ENCODE measurements around the gene UCN3.
A peak's percentile ranks its signal among the peaks of the same experiment; 100 is the strongest.

Gene UCN3

DNA sequence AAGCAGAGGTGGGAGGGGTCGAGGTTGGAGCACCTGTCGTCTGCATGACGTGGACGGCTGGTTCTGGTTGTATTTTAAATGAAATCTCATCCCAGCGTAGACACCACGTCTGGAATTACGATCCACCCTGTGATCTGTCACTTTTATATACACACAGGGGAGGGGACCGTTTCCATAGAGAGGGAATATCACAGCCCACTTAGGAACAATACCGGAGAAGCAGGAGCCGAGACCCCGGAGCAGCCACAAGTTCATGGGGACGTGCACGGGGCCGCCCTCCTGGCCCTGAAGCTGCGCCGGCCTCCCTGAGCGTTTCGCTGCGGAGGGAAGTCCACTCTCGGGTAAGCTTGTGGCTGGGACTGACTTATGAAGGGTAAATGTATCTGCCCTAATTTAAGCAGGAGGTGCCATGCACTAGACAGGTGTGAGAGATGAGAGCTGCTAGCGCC is at the start of gene UCN3:
Gene UCN3, plus strand, starts transcription at position 77 of the 449 bp plus-strand sequence. CDS start 8,755 bp downstream, outside the sequence.
- DNase-seq (ENCODE audit: low read depth) = no peak

GRCh38 chr10:5317547-5318107 is 47.1 kb upstream of the UCN3 start:
- DNase-seq (ENCODE audit: low read depth) = peak; percentile 82

DNA sequence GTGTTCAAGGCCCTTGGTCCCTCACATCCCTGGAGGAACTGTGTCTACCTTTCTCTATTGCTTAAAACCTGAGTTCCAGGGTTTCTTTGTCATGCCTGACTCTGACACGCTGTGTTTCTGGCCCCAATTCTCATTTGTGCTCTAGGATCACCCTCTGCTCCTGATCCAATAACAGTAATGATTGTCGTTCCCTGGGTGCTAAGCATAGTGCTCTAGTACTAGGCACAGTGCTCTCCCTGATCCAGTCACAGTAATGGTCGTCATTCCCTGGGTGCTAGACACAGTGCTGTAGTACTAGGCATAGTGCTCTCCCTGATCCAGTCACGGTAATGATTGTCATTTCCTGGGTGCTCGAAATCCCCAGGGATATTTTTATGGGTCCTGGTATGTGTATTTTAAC is 46.6 kb upstream of the UCN3 start:
- no peak for DNase-seq (ENCODE audit: low read depth)

DNA sequence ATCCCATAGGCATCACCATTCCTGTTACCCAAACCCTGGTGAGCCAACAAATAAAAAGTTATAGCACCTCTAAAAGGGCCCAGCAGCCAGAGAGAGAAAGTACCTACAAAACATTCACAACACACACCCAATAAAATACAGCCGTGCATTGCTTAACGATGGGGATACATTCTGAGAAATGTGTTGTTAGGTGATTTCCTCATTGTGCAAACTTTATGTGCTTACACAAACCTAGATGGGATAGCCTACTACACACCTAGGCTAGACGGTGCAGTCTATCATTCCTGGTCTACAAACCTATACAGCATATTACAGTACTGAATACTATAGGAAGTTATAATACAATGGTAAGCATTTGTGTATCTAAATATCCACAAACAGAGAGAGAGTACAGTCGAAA is 44.9 kb upstream of the UCN3 start:
- DNase-seq (ENCODE audit: low read depth) = no peak

DNA sequence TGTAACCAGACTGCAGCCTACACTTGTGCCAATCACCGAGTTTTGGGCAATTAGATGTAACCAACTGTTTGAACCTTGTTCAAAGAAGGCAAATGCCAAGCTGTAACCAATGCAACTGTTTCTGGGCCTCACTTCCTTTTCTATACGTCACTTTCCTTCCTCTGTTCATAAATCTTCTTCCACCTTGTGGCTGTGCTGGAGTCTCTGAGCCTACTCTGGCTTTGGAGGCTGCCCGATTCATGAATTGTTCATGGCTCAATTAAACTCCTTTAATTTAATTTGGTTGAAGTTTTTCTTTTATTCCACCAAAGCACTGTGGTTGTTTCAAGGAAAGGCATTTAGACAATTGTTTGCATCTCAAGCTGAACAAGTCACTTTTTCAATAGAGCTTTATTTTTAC is 43.5 kb upstream of the UCN3 start:
- no peak for DNase-seq (ENCODE audit: low read depth)

DNA sequence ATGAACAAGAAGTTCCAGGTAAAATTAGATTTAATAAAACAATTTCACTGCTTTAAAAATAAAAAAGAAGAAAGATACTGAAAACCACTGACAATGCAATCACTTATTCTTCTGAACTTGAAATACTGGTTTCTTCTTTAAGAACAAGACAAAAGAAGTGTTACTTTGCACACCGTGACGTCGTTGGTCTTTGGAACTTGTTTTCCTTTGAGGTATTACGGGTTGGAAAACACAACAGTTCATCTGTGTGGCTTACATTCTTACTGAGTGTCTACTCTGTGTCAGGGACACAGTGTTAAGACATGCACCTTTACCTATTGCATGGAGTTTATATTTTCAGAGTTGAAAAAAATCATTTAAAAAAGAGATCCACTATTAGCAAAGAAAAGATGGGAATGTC is 41.3 kb upstream of the UCN3 start:
- no peak for DNase-seq (ENCODE audit: low read depth)

DNA sequence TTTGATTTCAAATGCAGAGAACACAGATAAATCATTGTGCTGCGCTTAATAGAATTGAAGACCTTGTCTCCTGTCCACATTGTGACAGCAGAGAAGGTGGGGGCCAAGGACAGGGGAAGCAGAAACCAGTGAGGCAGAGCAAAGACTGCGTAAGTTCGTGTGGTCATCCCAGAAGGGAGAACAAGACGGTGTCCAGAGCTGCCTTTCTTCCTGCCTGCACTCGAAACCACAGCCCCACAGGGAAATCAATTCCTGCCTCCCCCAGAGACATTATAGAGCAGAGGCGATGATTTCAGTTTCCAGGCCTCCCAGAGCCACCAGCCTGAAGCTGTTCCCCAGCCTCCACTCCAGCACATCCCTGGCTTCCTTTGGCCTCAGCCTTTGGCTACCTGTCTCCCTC is 39.7 kb upstream of the UCN3 start:
- no peak for DNase-seq (ENCODE audit: low read depth)

- no peak for DNase-seq (ENCODE audit: low read depth)
Observed at GRCh38 chr10:5334196-5334880, 30.4 kb upstream of the UCN3 start.

- no peak for DNase-seq (ENCODE audit: low read depth)
Observed at GRCh38 chr10:5338010-5338409, 26.8 kb upstream of the UCN3 start.

GRCh38 chr10:5343092-5343491 is 21.7 kb upstream of the UCN3 start:
- DNase-seq (ENCODE audit: low read depth) = no peak

- peak; percentile 5 for DNase-seq (ENCODE audit: low read depth)
Observed at GRCh38 chr10:5343561-5343960, 21.2 kb upstream of the UCN3 start.

GRCh38 chr10:5343979-5344378 is 20.8 kb upstream of the UCN3 start:
- DNase-seq (ENCODE audit: low read depth) = no peak

GRCh38 chr10:5344746-5345145 is 20.0 kb upstream of the UCN3 start:
- DNase-seq (ENCODE audit: low read depth) = no peak

DNA sequence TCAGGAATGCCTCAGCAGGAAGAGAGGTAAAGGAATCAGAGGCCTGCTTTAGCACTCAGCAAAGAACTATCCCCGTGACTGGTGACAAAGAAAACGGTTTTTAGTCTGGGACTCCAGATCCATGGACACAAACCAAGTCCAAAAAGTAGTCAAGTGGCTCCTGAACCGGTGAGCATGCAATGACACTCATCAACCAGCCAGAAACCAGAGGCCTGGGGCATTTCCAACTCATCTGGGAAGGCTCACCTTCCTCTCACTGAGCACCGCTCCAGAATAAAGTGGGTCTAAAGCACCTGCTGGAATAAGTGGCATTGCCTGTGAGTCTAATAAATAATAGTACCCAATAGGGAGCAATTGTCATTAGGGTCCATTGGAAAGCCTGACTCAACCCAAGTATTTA is 17.9 kb upstream of the UCN3 start:
- no peak for DNase-seq (ENCODE audit: low read depth)

DNA sequence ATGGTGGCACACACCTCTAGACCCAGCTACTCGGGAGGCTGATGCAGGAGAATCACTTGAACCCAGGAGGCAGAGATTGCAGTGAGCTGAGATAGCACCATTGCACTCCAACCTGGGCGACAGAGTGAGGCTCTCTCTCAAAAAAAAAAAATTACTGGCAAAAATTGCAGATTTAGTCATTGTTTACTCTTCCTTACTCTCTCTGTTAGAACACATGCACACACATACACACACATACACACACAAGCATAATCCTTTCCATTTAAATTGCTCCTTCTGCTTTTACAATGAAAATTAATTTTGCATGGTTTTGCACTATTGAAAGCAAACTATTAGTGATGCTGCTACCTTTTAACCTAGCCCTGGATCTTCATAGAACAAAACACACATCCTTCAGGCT is 15.4 kb upstream of the UCN3 start:
- no peak for DNase-seq (ENCODE audit: low read depth)

DNA sequence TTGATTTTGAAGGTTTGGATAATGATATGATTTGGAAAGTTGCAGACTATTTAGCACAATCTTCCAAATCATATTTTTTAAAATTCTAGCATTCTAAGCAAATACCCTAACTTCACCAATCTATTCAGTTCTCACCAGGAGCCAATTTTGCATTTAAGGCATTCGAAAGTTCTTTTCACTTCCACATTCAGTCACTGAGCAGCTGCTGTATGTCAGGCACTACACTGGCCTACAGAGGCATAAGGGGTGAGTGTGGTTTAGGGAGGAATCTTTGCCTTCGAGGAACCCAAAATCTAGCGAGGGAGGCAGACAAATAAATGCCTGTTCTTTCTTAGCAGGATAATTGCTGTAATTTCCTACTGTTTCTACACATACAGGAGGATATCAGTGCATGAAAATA is 10.7 kb upstream of the UCN3 start:
- no peak for DNase-seq (ENCODE audit: low read depth)

GRCh38 chr10:5355594-5356301 is 9.0 kb upstream of the UCN3 start:
- DNase-seq (ENCODE audit: low read depth) = no peak

GRCh38 chr10:5356302-5356763 is 8.4 kb upstream of the UCN3 start:
- DNase-seq (ENCODE audit: low read depth) = no peak

GRCh38 chr10:5360318-5360915 is 4.3 kb upstream of the UCN3 start:
- no peak for DNase-seq (ENCODE audit: low read depth)

DNA sequence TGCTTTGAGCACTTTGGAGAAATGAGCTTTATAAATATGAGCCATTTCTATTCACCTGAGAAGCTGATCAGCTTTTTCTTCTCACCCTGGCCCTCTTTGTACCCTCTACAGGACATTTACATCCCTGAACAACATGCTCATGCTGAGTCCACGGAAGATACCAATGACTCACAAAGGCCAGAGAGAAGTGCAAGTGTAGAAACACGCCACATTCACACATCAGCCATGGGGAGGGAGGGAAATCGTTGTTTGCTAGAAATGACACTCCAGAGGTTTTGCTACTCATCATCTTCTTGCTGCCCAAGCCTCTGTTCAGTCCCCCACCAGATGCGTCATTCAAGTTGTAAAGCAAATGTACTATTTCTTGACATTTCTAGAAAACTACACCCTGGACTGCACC is 2.8 kb upstream of the UCN3 start:
- DNase-seq (ENCODE audit: low read depth) = no peak

DNA sequence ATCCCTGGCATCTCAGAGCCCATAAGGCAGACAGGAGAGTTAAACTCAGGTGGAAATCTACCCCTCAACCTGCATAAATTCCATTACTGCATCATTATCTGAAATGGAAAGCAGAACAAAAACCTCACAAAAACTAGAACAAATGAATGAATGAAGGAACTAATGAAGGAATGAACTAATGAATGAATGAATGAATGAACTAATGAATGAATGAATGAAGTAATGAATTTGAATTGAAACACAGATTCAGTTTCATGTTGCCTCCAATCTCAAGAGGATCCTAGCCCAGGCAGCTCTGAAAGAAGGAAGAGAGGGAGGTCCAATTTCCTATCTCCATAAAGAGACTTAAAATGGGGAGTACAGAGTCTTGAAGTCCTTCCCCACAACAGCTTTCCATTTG is 1.9 kb upstream of the UCN3 start:
- no peak for DNase-seq (ENCODE audit: low read depth)

DNA sequence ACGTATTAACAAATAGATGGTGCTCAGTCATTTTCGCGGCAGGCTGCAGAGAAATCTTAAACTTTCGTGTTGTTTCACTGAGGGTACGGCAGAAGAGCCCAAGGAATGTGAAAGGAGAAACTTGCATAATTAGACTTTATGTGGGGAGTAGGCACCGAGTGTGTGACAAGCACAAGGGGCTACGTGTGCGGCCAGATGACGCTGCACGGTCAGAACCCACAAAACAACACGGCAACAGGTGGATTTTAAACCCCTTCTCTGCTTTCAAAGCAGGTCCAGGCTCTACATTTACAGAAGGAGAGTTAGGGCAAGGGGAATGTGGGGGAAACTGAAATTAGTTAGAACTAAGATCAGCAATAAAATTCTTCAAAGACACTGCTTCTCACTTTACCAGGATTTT is 392 bp upstream of the UCN3 start:
- DNase-seq (ENCODE audit: low read depth) = no peak

GRCh38 chr10:5365928-5366327 is 1.2 kb downstream of the UCN3 start:
- no peak for DNase-seq (ENCODE audit: low read depth)

Measured in stimulated activated CD4-positive, alpha-beta T cell treated with anti-CD3 and anti-CD28 coated beads, Interleukin-2, amount 100 ng/mL, for 4 hours (primary cell).